ENCODE data around the gene MFAP4.

Gene MFAP4

DNA sequence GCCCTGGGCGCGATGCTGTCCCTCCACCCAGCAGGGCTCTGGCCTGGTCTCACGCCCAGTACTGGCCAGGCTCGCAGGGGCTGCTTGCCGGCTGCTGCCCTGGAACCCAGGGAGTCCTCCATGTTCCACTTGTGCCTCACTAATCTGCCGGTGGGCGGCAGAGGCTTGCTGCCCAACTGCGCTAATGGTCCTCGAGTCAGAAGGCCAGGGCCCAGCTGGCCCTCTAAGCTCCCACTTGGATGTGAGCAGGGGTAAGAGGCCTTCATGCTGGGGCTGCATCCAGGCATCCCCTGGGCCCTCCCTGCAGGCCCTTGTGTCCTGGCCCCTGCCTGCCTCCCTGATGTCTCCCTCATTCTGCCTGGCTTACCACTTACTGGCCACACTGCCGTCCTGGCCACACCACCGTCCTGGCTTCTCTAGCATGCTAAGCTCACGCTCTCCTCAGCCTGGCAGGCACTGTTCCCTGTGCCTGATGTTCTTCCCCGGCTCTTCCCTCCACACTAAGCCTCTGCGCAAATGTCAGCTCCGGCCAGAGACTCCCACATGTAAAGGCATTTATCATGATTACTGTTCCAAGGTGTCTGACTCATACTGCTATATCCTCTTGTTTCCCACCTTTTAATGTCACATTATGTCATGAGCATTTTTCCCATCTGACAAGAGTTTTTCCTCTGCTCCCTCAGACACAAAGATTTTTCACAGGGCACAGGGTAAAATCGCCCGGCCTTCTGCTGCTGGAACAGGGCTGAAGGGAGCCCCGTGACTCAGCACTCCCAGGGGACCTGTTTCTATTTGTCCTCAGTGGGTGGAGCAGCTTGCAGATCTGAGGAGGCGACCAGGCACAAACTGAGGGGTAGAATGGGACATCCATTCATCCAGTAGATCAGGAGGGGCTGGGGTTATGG lies 40.4 kb downstream of the MFAP4 start:
- no peak for DNase-seq

DNA sequence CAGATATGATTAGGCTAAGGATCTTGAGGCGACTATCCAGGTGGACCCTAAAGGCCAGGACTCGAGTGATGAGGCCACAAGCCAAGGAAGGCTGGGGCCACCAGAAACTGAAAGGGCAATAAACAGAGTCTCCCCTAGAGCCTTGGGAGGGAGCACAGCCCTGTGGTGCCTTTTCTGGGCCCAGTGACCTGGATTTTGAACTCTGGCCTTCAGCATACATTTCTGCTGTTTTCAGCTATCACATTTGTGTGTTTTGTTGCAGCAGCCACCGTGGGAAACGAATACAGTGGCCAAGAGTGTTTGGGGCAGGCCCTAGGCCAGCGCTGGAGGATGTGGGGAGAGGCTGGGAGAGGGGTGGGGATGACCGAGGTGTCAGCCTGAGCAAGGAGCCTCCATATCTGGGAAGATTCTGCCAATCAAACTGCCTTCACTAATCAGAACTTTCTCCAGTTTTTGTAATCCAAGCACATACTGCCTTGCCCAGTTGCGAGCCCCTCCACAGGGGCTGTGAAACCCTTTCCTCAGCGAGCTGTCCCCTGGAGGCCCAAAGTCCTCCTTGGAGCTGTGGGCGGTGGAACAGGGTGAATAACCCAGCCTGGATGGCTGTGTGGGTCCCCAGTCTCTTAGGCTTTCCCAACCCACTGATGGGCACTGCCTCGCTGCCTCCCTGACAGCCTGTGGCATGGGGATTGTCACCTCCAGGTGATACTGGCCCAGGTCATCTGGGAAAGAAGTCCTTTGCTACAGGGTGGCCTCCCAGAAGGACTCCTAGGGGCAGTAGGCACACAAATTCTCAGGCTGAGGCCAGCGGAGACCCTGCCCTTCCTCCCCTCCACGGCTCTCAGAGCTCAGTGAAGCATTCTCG lies 41.3 kb downstream of the MFAP4 start:
- DNase-seq, result no peak

DNA sequence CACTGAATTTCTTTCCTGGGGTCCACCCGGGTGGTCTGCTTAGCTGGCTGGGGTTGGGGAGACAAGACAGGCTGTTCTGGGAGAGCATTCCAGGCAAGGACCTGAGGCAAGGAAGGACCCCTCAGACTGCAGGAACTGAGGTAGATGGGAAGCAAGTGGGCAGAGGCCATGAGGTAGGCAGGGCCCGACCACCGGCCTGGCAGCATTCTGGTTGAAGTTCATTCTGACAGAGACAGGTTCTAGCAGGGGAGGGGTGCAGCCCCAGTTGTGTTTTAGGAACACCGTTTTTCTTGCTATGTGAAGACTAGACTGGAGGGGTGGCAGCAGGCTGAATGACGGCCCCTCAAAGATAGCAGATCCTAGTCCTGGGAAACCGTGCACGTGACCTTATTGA lies 41.9 kb downstream of the MFAP4 start:
- DNase-seq, result no peak

DNA sequence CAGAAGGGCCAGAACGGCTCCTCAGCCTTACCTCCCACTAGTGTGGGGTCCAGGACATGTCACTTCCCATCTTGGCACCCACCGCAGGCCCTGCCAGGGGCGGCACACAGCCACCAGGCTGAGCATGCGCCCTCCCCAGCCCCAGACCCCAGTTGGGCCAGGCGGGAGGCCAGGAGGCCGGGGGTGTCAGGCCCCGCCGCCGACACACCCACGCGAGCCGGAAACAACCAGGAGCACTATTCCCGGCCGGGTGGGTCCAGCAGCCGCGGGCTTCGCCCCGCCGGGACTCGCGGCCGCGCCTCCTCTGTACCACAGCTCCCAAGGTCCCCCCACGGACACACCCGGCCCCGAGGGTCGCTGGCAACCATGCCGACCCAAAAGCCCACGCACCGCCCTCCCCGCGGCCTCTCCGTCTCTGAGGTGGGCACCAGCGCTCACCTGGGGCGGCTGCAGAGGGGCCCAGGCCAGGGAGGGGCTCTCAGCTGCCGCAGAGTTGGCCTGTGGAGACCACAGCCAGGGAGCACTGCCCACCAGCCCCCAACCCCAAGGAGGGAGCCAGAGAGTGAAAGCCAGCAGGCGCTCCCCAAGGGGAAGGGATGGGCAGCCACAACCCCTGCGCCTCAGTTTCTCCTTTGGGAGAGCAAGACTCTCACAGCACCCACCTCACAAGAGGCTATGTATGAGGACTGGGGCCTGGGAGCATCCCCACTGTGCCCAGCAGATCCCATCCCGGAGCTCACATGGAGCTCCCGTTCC lies 42.5 kb downstream of the MFAP4 start:
- no peak for DNase-seq

DNA sequence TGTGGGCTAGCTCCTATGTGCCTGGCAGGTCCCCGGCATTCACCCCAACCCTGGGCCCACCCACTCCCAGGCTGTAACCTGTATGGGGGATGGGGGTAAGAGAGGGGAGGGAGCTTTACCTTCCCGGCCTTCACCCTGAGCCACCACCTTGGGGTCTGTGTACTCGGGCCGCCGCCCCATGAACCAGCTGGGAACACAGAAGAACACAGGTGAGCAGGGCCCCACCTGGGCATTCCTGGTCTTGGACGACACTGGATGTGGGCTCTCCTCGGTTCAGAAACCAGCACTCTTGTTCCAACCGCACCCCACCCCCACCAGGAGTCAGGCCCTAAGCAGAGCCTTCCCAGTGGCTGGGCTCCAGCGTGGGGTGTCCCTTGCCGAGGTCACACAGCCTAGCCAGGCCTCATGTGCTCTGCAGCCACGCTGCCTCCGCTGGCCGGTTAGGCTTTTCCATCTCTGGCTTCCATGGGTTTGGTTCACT lies 43.3 kb downstream of the MFAP4 start:
- no peak for DNase-seq

DNA sequence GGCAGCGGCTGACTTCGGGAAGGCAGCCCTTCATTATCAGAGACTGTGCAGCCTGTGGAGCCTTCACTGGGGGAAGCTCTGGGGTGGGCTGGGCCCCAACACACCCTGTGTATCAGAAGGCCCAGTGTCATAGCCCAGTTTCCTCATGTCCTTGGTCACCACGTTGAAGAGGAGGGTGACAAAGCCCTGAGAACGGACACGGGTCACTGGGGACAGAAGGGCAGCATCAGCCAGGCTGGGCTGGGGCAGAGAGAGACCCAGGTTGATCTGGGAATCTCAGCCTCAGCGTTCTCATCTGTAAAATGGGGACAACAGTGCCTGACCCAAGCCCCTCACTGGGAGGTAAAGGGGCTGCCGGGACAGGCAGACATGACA lies 43.7 kb downstream of the MFAP4 start:
- DNase-seq, result no peak

DNA sequence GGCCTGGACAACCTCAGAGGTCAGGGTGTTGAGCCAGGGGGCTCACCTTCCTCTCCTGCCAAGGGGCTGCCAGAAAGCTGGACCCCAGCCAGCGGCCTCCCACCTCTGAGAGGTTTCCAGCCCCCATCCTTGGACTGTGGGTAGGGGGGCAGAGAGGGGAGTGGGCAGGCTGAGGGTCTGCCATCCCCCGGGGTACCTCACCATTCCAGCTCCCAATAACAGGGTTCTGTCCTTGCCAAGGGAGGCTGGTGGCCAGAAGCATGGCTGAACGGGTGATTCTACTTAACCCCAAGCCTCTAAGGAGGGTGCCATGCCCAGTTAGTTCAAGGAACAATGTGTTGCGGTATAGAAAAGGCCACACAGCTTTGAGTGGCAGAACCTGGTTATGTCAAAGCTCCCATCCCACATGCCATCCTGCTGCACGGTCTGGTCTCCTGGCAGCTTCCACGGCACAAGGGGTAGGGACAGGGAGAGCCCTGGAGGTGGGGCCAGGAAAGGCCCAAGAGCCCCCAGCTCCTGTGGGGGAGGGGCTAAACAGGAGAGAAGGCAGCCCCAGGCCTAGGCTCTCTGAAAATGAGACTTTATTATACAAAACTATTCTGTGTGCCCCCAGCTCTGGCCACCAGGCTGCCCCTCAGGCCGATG lies 44.3 kb downstream of the MFAP4 start:
- DNase-seq, result no peak

DNA sequence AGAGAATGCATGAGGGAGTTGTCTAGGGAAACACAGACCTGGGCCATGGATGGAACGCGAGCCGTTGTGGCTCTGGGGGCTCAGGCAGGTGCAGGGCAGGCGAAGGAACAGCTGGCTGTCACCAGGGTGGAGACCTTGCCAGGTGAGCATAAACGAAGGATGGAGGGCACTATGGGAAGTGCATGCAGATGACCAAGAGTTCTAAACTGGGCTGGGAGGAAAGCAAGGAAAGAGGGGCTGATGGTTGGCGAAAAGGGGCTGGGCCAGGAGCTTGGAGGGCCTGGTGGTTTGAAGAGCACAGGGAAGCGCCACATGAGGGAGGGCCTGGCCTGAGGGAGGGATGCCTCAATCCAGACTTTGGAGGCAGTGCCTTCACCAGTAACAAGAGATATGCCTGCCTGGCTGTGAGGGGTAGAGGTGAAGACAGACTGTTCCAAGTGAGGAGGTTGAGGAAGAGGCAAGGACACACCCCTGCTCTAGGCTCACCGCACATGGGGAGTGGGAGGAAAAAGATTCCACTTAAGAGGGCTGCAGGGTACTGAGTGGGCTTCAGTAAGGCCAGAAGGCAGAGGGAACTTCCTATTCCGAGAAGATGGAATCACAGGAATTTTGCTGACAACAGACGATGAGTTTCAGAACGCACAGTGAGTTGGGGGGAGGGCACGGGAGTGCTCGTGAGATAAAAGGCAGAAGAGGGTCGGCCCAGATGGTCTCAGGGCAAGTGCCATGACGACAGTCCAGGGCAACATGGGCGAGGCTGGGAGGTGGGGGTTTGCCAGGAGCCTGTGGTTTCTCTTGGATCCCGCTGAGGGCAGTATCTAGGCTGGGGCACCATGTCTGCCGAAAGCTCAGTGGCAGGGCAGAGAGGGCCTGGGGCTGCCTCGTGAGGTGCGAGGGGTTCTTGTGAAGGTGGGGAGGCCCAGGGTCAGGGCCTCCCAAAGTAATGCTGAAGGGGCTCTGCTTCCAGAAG lies 45.1 kb downstream of the MFAP4 start:
- DNase-seq, result no peak

DNA sequence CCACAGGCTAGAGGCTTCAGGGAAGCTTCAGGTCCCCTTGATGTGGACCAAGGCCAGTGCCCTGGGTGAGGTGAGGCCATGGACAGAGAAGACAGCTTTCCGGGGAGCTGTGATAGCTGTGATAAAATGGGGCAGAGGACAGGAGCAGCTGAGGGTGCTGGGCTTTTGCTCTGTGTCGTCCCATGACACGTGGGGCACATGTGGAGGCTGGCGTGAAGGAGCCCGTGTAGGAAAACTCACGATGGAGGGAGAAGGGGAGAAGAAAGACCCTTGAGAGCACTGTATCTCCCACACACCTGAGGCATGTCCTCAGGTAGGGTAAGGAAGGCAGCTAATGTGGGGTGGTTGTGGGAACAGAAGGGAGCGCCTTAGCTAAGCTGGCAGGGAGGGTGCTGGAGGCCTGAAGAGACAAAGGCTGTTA lies 45.8 kb downstream of the MFAP4 start:
- no peak for DNase-seq

DNA sequence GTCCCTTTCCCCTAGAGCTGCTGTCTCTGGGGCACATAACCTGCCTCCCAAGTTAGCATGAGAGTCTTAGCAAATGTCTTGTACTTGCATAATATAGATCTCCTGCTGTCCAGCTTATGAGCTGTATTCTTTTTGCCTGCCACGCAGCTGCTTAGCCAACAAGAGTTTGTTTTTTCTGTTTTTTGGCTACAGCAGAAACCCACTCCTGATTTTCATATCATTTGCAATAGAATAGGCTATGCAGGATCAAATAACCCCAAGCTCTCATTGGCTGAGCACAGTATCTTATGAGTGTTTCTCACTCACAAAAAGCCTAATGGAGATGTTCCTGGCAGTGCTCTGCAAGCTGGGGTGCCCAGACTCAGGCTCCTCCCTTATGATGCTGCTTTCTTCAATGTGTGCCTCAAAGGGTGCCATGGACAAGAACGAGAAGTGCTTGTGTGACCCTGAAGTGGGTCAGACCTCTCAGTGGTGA lies 47.6 kb downstream of the MFAP4 start:
- DNase-seq, result no peak

DNA sequence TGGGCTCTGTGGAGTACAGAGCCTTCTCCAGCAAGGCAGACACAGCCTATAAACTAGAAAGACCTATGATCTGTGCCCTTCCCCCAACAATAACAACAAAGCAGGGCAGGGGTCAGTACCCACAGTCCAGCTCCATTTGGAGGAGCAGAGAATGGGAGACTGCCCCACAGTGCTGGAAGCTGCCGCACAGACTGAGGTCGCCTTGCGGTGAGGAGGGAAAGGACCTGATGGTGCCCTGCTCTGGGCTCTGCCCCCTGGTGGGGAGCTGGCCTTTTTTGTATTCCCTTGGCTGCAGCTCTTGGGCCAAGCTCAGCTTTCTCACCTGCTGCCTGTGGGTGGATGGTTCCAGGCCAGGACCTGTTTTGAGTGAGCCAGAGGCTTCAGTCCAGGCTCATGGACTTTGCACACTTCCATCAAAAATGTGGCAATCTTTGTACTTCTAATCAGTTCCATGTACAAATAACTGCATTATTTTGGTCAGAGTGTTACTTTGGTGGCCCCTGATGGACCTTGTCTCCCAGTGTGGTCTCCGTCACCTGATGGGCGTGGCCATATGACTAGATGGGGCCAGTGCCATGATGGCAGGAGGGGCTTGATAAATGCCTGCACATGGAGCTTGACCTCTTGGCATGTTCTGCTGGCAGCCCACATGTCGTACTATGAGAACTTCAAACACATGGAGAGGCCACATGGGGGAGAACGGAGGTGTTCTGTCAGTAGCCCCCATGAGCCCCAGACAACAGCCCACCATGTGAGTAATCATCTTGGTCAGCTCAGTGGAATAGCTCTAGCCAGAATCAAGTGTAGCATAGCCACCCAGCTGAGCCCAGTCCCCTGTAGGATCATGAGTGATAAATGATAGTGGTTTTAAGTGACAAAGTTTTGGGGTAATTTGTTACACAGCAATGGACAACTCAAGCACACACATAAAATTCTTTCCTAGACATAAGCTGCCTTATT lies 48.7 kb downstream of the MFAP4 start:
- DNase-seq, result no peak

DNA sequence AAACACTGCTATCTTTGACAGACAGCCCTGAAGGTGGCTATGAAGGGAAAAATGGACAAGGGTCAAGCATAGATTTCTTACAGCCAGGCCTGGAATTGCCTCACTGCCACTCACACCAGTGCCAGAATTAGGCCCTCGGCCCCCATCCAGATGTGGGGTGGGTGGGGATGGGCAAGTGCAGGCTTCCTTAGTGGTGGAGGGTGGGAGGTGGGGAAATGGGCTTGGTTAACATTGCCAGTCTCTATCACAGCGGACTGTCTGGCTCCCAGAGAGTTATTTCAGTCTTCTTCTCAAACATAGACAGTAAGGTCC lies 49.3 kb downstream of the MFAP4 start:
- DNase-seq, result no peak

DNA sequence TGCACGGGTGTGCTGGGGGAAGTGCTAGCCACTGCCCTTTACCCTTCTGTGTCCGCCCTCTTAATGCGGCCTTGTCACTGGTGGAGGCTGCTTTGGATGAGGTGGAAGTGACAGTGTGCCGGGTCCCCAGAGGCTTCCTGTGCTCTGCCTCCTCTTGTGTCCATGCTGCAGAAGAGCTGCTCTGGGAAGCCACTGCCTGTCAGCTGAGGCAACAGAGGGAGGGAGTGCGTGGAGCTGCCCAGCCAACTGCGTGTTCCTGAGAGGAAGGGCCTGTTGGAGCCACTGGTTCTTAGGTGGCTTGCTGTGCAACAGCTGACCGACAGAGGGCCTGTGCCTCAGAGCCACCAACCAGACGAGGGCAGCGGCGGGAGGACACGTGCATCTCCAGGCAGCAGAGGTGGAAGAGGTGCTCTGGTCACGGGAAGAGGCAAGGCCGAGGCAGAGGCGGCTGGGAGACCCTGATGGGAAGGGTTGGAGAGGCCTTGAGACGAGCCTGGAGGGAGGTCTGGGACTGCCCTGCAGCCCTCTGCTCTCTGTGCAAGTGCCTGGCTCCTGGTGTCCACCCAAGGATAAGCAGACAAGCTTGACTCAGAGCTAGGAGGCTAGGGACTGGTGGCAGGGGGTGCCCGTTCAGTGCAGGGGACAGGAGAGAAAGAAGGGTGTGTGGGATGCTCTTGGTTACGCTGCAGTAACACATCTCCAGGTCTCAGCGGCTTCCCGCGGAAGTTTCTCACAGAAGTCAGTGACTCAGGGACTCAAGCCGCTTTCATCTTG lies 49.9 kb downstream of the MFAP4 start:
- DNase-seq, result no peak

DNA sequence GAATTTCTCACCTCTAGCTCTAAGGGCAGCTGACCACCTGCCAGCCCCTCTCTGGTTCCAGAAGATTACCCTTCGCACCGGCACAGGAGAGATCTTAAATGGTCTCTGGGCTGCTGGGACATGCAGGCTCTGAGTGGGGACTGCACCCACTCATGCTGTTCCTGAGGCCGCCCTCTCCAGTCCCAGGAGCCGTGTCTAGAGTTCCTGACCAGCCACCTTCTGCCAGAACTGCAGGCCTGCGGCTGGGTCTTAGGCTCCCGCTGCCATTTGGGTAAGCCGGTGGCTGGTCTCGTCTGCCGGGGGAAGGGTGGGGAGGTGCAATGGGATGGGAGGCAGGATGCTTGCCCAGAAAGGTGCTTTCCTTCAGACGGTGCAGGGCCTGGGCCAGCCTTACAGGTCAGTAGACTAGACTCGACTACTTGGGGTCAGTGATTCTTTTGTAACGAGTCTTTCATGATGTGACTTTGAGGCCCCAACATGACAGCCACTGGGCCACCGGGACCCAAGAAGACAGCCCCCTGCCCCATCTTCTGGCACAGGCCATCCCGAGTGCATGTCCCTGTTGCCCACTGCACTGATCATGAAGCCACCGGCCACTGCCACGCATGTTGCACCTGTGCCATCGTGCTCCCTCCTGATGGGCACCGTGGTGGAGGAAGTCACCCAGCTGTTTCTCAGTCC lies 50.9 kb downstream of the MFAP4 start:
- no peak for DNase-seq

DNA sequence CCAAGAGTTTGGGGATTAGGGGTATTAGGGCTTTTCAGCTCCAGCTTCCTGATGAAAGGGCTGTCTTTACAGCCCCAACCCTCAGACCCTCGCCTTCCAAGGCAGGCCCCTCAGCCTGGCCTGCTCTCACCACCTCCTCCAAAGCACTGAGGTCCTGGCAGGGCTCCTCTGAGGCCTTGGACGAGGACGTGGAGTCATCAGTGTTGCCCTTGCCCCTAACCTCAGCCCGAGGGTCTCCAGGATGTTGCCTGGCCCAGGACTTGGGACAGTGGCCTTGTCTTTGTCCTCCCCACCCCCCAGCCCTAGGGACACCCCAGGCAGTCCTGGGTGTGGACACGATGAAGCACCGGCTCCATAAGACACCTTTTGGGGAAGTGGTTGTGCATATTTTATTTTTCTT lies 52.7 kb downstream of the MFAP4 start:
- no peak for DNase-seq

DNA sequence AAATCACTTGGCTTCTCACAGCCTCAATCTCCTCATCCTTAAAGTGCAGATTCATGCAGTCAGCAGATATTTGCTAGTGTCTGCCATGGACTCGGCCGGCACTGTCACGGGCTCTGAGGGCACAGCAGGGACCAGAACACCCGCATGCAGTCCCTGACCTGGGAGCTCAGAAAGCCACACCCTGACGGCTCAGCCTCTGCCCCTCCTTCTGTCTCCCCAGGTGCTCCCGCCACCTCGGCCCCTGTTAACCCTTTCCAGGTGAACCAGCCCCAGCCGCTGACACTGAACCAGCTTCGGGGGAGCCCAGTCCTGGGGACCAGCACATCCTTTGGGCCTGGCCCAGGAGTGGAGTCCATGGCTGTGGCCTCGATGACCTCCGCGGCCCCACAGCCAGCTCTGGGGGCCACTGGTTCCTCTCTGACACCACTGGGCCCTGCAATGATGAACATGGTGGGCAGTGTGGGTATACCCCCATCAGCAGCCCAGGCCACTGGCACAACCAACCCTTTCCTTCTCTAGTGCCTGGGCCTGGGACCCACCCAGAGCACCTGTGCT lies 53.2 kb downstream of the MFAP4 start:
- no peak for DNase-seq
